Esophagus mucosa (tissue), 1 donor: ENCODE results near the gene ATL2. TPM values are rescaled to one million over a fixed set of nuclear protein-coding genes. Genes with fewer than 3 reads are reported as not detected.
"Not testable (repeated sequence)": the region's sequence is repeated elsewhere in the genome, so short reads cannot be mapped to it uniquely, and the experiment has no call there.

ENCODE experiments used
- ATAC-seq: fragments of 200-7000 bp; cut with Tn5 transposase; one replicate; pipeline ENCODE4 v1.9.1; 2020
- total RNA-seq: library from RNA; stranded (reverse); gene quantifications from one replicate; pipeline ENCODE4 v1.2.4, GENCODE V29; 2023
- donor health status: DM: yes; HTN: yes; CAD: no.

Gene ATL2
- total RNA-seq, 1 donor from 2014 or later: 52.2 TPM

GRCh38 chr2:38271697-38272096 is 105.4 kb downstream of the ATL2 start:
- no peak for ATAC-seq

- no peak for ATAC-seq
Measured at GRCh38 chr2:38269421-38269820, 107.7 kb downstream of the ATL2 start.

DNA sequence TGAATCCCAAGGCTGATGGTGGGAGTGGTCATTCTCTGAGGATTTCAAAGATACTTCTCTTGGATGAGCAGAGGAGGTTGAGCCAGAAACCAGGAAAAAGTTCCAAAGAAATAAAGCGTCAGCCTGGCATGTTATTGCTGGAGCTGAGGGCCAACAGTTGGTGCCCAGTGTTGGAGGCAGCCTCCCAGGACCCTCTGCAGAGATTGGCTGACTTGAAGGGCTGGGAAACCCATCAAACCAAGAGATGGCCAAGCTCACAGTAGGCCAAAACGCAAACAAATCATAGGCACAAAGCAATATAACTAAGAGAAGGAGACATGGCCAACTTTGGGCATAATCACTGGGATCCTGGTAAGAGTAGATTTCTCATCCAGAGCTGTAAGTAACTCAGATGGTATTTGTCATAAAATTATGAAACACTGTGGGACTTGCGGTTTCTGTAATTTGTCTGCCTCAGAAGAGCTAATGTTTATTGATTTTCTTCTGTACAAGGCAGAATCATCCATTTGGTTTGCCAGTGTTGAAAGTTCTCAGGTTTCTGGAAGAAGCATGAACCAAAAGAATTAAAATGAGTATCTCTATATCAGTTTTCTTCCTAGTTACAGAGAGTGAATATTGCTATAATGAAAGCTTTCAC is 108.3 kb downstream of the ATL2 start:
- ATAC-seq: no peak

DNA sequence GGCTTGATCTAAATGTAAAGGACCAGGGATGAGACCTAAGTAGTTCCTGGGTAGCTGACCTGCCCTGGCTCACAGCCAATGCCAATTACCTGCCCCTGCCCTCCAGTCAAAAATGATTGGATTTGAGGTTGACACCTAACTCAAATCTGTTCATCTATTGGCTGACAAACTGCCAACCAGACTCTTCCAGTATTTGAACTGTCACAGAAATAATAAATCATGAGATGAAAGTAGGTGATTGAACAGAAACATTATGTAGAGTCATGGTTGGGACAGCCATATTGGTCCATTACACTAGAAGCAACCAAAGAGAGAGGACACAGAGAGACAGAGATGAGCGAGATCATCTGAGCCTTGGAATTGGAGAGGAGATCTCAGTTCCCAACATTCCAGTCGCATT is 109.1 kb downstream of the ATL2 start:
- ATAC-seq: no peak

- ATAC-seq: no peak
Measured at GRCh38 chr2:38267270-38267925, 109.7 kb downstream of the ATL2 start.

DNA sequence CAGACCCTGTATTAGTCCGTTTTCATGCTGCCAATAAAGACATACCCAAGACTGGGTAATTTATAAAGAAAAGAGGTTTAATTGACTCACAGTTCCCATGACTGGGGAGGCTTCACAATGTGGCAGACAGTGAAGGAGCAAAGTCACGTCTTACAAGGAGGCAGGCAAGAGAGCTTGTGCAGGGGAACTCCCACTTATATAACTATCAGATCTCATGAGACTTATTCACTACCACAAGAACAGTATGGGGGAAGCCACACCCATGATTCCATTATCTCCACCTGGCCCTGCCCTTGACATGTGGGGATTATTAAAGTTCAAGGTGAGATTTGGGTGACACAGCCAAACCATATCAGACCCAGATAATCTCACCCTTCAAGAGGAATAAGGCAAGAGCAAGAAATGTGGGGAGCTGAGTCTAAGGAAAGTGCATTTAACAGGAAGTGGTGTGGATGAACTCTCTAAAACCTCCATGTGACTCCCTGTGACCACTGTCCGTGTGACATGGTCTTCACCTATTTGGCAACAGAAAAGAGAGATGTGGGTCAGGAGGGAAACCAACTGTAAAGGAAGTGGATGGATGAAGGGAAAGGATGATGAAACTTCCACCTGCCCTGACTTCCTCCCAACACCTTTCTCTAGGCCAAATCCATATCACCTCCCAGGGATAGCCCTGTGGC is 110.6 kb downstream of the ATL2 start:
- no peak for ATAC-seq

DNA sequence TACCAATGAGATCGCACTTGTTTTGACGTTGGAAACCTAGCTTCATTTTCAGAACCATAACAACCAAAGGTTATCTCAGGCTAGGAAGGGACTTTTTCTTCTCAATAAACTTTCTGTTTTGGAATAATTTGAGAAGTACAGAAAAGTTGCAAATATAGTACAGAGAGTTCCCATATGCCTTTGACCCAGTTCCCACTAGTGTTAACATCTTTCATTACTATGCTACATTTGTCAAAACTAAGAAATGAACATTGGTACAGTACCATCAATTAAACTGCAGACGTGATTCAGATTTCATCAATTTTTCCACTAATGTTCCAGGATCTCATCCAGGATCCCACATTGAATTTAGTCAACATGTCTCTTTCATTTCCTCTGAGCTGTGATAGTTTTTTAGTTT is 111.6 kb downstream of the ATL2 start:
- no peak for ATAC-seq

DNA sequence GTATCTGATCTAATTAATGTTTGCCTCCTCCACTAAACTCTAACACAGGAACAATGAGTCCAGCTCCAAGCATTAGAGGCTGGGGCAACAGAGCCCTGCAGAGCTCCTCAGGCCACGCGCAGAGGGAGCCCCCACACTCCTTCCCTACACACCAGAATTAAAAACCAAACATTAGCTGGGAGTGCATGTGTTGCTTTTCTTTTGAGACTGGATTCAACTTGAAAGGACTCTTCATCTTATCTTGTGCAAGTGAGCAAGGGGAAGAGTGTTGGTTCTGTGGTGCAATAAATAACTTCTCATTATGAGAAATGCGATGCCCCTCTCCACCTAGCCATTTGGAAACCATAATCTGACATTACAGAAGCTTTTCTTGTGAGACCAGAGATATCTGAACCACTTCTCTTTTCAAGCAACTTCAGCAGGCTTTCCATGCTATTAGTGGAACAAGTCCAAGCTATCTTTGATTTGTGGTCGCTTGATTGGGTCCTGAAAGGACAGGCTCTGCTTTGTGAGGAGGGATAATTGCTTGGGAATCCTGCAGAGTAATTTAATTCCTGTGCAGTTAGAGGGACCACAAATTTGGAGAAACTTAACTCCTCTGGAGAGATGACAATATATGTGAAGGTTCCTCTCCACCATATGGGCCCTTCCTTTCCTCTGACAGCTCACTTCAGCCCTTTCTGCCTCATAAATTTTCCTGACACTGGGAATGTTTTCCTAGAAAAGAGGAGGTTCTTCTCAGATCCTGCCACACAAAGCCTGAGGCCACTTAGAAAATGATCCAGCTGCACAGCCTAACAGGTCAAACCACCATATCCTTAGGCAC is 112.5 kb downstream of the ATL2 start:
- ATAC-seq: no peak

DNA sequence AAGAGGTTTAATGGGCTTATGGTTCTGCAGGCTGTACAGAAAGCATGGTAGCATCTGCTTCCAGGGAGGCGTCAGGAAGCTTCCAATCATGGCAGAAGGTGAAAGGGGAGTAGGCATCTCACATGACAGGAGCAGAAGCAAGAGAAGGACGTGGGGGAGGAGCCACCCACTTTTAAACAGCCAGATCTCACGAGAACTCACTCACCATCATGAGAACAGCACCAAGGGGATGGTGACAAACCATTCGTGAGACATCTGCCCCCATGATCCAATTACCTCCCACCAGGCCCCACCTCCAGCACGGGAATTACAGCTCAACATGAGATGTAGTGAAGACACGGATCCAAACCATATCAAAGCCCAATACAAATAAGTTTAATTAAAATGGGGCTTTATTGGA is 113.8 kb downstream of the ATL2 start:
- ATAC-seq: no peak

DNA sequence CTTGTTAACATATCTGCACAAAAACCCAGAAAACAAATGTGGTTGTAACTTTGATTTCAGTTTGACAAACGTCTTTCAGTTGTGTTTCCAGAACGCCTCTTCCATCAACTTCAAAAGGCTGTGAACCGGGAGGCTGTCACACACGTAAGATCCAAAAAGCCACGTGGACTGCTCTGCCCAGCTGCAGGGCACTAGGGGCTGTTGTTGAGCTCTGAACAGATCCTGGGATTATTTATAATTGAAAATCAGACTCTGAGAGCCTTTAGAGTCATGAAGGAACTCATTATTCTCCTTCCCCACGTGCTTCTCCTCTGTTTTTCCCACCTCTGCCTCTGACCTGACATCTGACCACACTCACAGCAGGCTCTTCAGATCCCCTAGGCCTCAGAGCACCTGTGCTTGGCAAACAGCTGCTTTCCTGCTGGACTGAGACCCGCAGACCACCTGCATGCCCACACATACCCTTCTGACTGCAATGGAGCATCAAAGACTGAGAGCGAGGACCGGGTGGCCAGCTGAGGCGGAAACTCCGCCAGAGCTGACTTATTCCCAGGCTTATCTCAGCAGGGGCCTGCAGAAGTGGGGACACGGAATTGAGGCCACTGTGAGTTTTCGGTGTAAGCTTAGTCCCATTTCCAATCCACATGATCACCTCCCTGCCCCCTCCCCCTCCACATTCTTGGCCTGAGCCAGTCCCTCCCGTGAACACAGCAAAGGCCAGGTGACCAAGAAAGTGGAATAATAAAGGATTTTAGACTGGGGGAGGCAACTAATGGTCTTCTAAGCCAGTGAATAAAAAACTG is 114.8 kb downstream of the ATL2 start:
- ATAC-seq: no peak

- ATAC-seq: no peak
Measured at GRCh38 chr2:38261569-38262068, 115.5 kb downstream of the ATL2 start.

DNA sequence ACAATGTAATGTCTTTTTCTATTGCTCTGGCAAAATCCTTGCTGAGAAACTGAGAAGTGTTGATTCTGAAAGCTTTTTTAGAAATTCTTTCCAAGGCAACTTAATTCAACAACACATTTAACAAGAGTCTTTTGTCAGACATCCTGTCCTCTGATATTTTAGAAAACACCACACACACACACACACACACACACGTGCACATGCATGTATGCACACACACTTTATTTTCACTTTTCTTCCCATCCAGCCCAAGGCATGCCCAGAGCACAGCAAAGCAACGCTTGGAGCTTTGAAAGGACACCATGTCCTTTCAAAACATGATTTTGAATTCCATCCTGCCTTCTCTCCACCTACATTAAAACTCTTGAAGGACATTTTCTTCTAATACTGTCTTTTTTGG is 116.1 kb downstream of the ATL2 start:
- ATAC-seq: no peak

DNA sequence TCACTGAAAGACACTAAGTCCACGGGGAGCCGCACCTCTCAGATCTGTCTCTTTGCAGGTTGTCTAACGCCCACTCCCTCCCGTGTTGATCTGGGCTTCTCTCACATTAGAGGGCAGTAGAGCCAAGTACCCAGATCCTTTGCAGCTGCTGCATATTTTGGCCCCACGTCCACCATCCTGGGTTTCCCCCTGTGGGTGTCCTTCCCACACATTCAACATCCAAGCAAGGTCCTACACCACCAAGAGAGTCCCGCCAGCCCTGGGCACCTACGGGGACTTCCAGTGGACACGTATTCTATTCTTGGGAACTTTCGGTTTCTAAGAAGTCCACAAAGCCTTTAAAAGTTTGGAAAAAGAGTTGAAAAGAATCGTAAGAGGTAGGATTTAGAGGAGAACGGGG is 116.6 kb downstream of the ATL2 start:
- no peak for ATAC-seq

- ATAC-seq: no peak
Measured at GRCh38 chr2:38259311-38259710, 117.8 kb downstream of the ATL2 start.

- not testable (repeated sequence) for ATAC-seq
Measured at GRCh38 chr2:38257680-38258079, 119.4 kb downstream of the ATL2 start.

DNA sequence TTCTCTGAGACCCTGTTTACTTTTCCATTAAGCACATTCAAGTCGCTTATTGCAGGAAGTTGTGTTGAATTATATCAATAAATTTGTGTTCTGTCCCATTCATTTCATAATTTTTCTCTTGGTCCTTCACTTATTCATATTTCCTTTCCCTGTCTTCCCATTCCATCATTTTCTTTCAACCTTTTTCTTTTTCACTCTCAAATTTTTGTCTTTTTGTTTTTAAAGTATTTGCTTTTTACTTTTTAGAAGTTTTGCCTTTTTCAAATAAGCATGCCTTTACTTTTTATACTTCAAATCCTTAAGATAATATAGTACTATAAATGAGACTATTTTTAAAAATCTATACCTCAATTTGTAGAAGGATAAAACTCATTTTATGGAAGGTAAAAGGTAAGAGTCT is 120.5 kb downstream of the ATL2 start:
- no peak for ATAC-seq

DNA sequence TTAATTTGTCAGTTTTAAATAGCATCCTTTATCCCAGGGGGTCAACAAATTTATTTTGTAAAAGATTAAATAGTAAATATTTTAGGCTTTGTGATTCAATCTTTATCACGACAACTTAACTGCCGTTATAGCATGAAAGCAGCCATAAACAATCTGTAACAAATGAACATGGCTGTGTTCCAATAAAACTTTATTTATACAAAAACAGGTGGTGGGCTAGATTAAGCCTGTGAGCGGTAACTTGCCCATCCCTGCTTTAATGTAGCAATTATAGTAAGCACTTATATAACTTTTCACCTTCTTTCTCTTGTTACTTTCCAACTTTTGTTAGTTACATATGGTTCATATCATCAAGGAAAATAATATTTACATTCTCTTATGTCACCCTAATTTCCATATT is 121.9 kb downstream of the ATL2 start:
- no peak for ATAC-seq

- no peak for ATAC-seq
Measured at GRCh38 chr2:38254796-38255195, 122.3 kb downstream of the ATL2 start.

GRCh38 chr2:38251940-38252339 is 125.1 kb downstream of the ATL2 start:
- no peak for ATAC-seq

DNA sequence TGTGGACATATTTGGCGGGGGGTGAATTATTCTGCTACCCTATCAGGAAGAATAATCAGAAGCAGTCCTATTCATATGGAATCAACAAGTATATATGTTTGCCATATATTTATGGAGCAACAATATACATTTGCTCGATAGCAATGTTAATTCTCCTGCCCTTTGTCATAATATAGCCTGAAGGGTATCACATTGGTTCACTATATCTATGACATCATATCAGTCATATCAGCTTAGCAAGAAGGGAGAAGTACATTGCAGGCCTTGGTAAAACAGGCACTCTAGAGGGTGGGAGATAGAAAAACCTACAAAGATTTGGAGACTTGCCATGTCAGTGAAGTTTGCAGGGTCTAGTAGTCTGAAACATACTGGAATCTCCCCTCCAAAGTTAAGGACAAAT is 128.4 kb downstream of the ATL2 start:
- ATAC-seq: no peak

GRCh38 chr2:38248255-38248654 is 128.8 kb downstream of the ATL2 start:
- no peak for ATAC-seq

- no peak for ATAC-seq
Measured at GRCh38 chr2:38246105-38246504, 131.0 kb downstream of the ATL2 start.
